ENCODE results near the gene GLDN.

- TF ChIP-seq E2F4 (CRISPR knock-in tag; IDR thresholded peaks at IDR 0.05; ENCODE audit: borderline replicate concordance, low read depth) (no peak), MAX (CRISPR knock-in tag; IDR thresholded peaks at IDR 0.05) (no peak), CTCF (IDR thresholded peaks at IDR 0.05) (no peak), MYBL2 (CRISPR knock-in tag; IDR thresholded peaks at IDR 0.05) (no peak), ZBTB21 (CRISPR knock-in tag; IDR thresholded peaks at IDR 0.05; ENCODE audit: borderline replicate concordance) (no peak), E2F1 (CRISPR knock-in tag; IDR thresholded peaks at IDR 0.05) (no peak), E2F5 (CRISPR knock-in tag; IDR thresholded peaks at IDR 0.05) (no peak), USF1 (CRISPR knock-in tag; IDR thresholded peaks at IDR 0.05) (no peak), HMGA2 (CRISPR knock-in tag; IDR thresholded peaks at IDR 0.05) (no peak), ZNF281 (CRISPR knock-in tag; IDR thresholded peaks at IDR 0.05) (no peak), NFYB (CRISPR knock-in tag; conservative IDR thresholded peaks at IDR 0.05; ENCODE audit: low read depth) (no peak), USF2 (CRISPR knock-in tag; IDR thresholded peaks at IDR 0.05) (no peak)
Measured at GRCh38 chr15:51331141-51331540, 10.3 kb upstream of the GLDN start.

Data from WTC11 (cell line).